ENCODE results near the gene NF1. TPM values are rescaled to one million over a fixed set of nuclear protein-coding genes. Genes with fewer than 3 reads are reported as not detected.

NF1 gene
- polyA plus RNA-seq, 3 donors = 1.2 to 7.4 (median 2.1) TPM

DNA sequence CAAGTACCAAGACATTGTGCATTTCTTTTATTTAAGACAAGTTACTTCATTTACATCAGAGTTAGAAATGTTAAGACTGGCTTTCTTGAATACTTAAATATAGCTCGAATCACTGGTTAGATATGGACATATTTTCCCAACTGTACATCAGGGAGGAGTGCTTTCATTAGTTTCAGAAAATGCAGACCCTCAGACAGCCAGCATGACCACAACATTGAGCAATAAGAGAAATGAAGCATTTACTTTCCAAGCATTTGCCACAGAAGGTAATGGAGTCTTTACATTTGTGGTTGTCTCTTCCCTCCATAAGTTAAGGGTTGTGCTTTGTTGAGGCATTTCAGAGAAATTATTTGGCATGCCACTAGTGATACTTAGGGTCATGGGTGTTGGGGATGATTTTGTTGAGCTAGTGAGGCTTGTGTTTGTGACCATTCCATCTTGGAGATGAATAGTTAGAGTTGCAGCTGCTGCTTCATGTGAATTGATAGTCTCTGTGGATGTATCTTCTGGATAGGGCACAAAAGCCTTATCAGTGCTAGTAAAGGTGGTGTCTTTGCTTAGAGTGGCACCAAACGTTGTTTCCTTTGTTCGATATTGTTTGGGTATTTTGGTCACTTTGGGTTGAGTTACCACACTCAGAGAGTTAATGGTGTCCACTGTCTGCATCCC is 200.2 kb downstream of the NF1 start:
- Histone ChIP-seq H3K9ac (ENCODE audit: insufficient read depth, low read length, poor library complexity, severe bottlenecking) (no peak overlapping the region), H3K27me3 (ENCODE audit: control insufficient read depth in 2 of 2, insufficient read depth in 2 of 2, low read length in 2 of 2) (no peaks in the 10 kb centered on the region), H2AFZ (ENCODE audit: insufficient read depth, low read depth, low read length, poor library complexity, severe bottlenecking) (no peak overlapping the region), H3K4me2 (replicated peaks; ENCODE audit: extremely low read depth, low read length, poor library complexity, severe bottlenecking) (no peak overlapping the region), H3K4me1 (ENCODE audit: control insufficient read depth in 1 of 2, insufficient read depth in 2 of 2, low read length in 2 of 2) (peaks cover 0 to 11% of the 10 kb centered on the region in 2 donors), H3K79me2 (ENCODE audit: insufficient read depth, low read length) (no peaks in the 10 kb centered on the region), H3K4me3 (replicated peaks in 1 of 3; ENCODE audit: low read depth in 2 of 3, low read length in 3 of 3) (no peak overlapping the region), H3K36me3 (replicated peaks in 1 of 2; ENCODE audit: control insufficient read depth in 1 of 2, insufficient read depth in 2 of 2, low read length in 2 of 2) (no peaks in the 10 kb centered on the region), H3K9me3 (replicated peaks in 1 of 2; ENCODE audit: control insufficient read depth in 1 of 2, insufficient read depth in 1 of 2, low read length in 2 of 2) (no peaks in the 10 kb centered on the region), H3K27ac (ENCODE audit: low read depth in 1 of 2, low read length in 2 of 2) (no peak overlapping the region), H4K20me1 (ENCODE audit: insufficient read depth, low read length) (no peaks in the 10 kb centered on the region)
- intact Hi-C loops (cut with micrococcal nuclease) = loop anchor here in 1 of 2 donors (10.0 kb wide), 1 partner anchor 70 kb away; no protein-coding TSS in a partner anchor
- H3K4me3 Mint-ChIP-seq = no peak overlapping the region
- no peak for DNase-seq
- TF ChIP-seq CTCF (IDR thresholded peaks at IDR 0.05) = no peak
- H3K27ac Mint-ChIP-seq = no peak overlapping the region
- peaks cover 0 to 14% of the 10 kb centered on the region in 2 donors for H3K36me3 Mint-ChIP-seq
- H3K9me3 Mint-ChIP-seq = no peaks in the 10 kb centered on the region
- H3K27me3 Mint-ChIP-seq (ENCODE audit: low read depth in 3 of 3) = no peaks in the 10 kb centered on the region
- no CpG with 5 or more reads among the region's 3 CpGs for WGBS (ENCODE audit: insufficient coverage)
- H3K4me1 Mint-ChIP-seq = peaks cover 13% of the 10 kb centered on the region

DNA sequence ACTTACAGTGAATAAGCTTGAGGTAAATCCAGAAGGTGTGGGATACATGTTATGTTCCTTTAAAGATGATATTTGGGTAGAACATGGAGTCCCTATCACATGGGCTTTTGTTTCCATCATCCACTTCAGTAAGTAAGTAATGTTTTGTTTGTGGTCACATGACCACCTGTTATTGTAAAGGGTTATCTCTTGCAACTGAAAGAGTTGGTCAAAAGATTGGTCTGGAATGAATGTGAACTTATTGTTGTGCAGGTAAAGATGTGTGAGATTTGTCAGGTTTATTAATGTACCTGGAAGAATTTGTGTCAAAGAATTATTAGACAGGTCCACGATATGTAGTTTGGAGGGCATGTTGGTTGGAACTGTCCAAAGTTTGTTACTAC is 200.7 kb downstream of the NF1 start:
- DNase-seq = no peak
- peaks cover 0 to 14% of the 10 kb centered on the region in 2 donors for H3K36me3 Mint-ChIP-seq
- no peak overlapping the region for H3K4me3 Mint-ChIP-seq
- TF ChIP-seq CTCF (IDR thresholded peaks at IDR 0.05) = no peak
- H3K9me3 Mint-ChIP-seq = no peaks in the 10 kb centered on the region
- Histone ChIP-seq H3K4me1 (ENCODE audit: control insufficient read depth in 1 of 2, insufficient read depth in 2 of 2, low read length in 2 of 2) (peaks cover 0 to 7% of the 10 kb centered on the region in 2 donors), H3K79me2 (ENCODE audit: insufficient read depth, low read length) (no peaks in the 10 kb centered on the region), H3K27me3 (ENCODE audit: control insufficient read depth in 2 of 2, insufficient read depth in 2 of 2, low read length in 2 of 2) (no peaks in the 10 kb centered on the region), H3K9ac (ENCODE audit: insufficient read depth, low read length, poor library complexity, severe bottlenecking) (no peak overlapping the region), H4K20me1 (ENCODE audit: insufficient read depth, low read length) (peaks cover 4% of the 10 kb centered on the region), H3K4me3 (replicated peaks in 1 of 3; ENCODE audit: low read depth in 2 of 3, low read length in 3 of 3) (no peak overlapping the region), H3K36me3 (replicated peaks in 1 of 2; ENCODE audit: control insufficient read depth in 1 of 2, insufficient read depth in 2 of 2, low read length in 2 of 2) (no peaks in the 10 kb centered on the region), H2AFZ (ENCODE audit: insufficient read depth, low read depth, low read length, poor library complexity, severe bottlenecking) (no peak overlapping the region), H3K4me2 (replicated peaks; ENCODE audit: extremely low read depth, low read length, poor library complexity, severe bottlenecking) (no peak overlapping the region), H3K9me3 (replicated peaks in 1 of 2; ENCODE audit: control insufficient read depth in 1 of 2, insufficient read depth in 1 of 2, low read length in 2 of 2) (no peaks in the 10 kb centered on the region), H3K27ac (ENCODE audit: low read depth in 1 of 2, low read length in 2 of 2) (no peak overlapping the region)
- no peaks in the 10 kb centered on the region for H3K27me3 Mint-ChIP-seq (ENCODE audit: low read depth in 3 of 3)
- peaks cover 8% of the 10 kb centered on the region for H3K4me1 Mint-ChIP-seq
- intact Hi-C loops (cut with micrococcal nuclease) = loop anchor here in 1 of 2 donors (10.0 kb wide), 1 partner anchor 69 kb away; no protein-coding TSS in a partner anchor
- H3K27ac Mint-ChIP-seq = no peak overlapping the region
- 100% methylated on average over 1 of the region's 1 CpG for WGBS (ENCODE audit: insufficient coverage)
